GM12892 (cell line): Measurements from ENCODE around the gene ABCA3.
A peak's percentile ranks its signal among the peaks of the same experiment; 100 is the strongest.

Source experiments
- POLR2A ChIP-seq: IDR thresholded peaks from 2 replicates; pipeline ENCODE4 v1.6.1; 2011; ENCODE audit warnings: low read depth, low read length, control low read depth
- POLR2AphosphoS5 ChIP-seq: IDR thresholded peaks from 2 replicates; pipeline ENCODE4 v1.6.1; 2011; ENCODE audit warnings: low read depth, low read length, control low read depth
- TAF1 ChIP-seq: IDR thresholded peaks from 2 replicates; pipeline ENCODE4 v1.6.1; 2011; ENCODE audit warnings: low read depth, mild to moderate bottlenecking, control low read depth, low read length, borderline replicate concordance

DNA sequence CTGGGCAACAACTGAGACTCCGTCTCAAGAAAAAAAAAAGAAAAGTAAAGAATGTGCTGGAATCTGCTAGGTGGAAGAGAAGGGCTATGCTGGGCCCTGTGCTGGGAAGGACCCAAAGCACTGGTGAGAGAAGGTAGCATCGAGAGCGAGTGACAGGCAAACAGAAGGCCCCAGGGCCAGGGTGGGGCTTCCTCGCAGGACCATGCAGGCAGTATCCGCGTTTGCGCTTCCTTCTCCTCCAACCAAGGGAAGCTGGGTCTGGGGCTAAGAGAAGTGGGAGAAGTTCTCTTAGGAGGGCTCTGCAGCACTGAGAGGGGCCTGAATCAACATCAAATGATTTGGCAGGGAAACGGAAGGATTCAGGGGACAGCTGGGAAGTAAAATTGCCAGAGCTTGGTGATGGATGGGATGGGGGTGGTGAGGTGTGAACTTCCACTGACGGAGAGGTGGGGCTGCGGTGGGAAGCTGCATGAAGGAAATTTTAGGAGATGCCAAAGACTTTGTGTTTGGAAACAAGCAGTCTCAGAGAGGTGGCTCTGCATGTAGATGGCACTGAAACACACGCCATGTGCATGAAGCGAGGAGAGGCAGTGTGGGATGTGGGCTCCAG lies 83.9 kb downstream of the ABCA3 start:
- TF ChIP-seq POLR2AphosphoS5 (0 out of 2 replicates have a peak, but pooled peaks have one; percentile 15), TAF1 (no peak), POLR2A (no peak; the same call in 1 of the 2 replicates)
